Ovary (tissue), 9 donors: ENCODE data around the gene EPHA8. TPM values are rescaled to one million over a fixed set of nuclear protein-coding genes. Genes with fewer than 3 reads are reported as not detected.

Source experiments
- DNase-seq, 5 donors: peaks; one replicate each; pipeline ENCODE4 v3.0.0-alpha.2; 2019 to 2020
- H3K27ac ChIP-seq, 2 donors: fragments of 200-600 bp; one replicate each; pipeline versions ENCODE4 v1.5.1 to v1.8.0; 2019 to 2022
- H3K27me3 ChIP-seq: fragments of 200-600 bp; one replicate; pipeline ENCODE4 v1.8.0; 2022
- H3K36me3 ChIP-seq: fragments of 200-600 bp; sonication (generic); one replicate; pipeline ENCODE4 v1.5.1; 2019
- H3K4me1 ChIP-seq: one replicate; pipeline ENCODE4 v1.8.1; 2013; ENCODE audit warnings: mild to moderate bottlenecking, moderate library complexity; ENCODE audit not compliant: insufficient read depth
- H3K4me3 ChIP-seq: fragments of 200-600 bp; sonication (generic); one replicate; pipeline ENCODE4 v1.5.1; 2017
- H3K9me3 ChIP-seq, 2 donors: fragments of 200-600 bp in 1 of 2; sonication (generic) in 1 of 2; one replicate each; pipeline versions ENCODE4 v1.5.1 to v1.8.1; 2013 to 2019; ENCODE audit warnings: mild to moderate bottlenecking in 1 of 2, moderate library complexity in 1 of 2
- CTCF ChIP-seq, 3 donors: fragments of 450-650 bp in 2 of 3; fragments of 200-600 bp in 1 of 3; IDR thresholded peaks; one replicate each; pipeline versions ENCODE4 v1.5.1 to v1.8.0; 2016 to 2022; ENCODE audit warnings: antibody characterized with exemption in 3 of 3, mild to moderate bottlenecking in 1 of 3
- EP300 ChIP-seq: sonication (generic); formaldehyde crosslinking; IDR thresholded peaks from one replicate; pipeline ENCODE4 v1.6.1; 2017; ENCODE audit warnings: antibody characterized with exemption
- POLR2A ChIP-seq: fragments of 450-650 bp; IDR thresholded peaks from one replicate; pipeline ENCODE4 v1.6.1; 2017; ENCODE audit warnings: antibody characterized with exemption, mild to moderate bottlenecking, moderate library complexity
- WGBS, 3 donors: extraction: QIAGEN DNeasy Blood & Tissue Kit in 1 of 3; methylation state at CpG; one replicate each; pipeline versions ENCODE4 v1.1.5 to v1.1.7; 2013 to 2017; 5-methylcytosine and 5-hydroxymethylcytosine counted together
- intact Hi-C, 4 donors: fragments of 100-400 bp; cut with DNase I; formaldehyde crosslinking; loops; one replicate each; pipeline versions ENCODE4 v1.11.0 to v1.15.1; 2022 to 2023
- polyA plus RNA-seq, 2 donors: library from polyadenylated mRNA; stranded (reverse); fragments of 200-250 nt in 1 of 2; fragments of 350-450 nt in 1 of 2; fragmentation: Illumina TruSeq in 1 of 2; extraction: RNeasy Lipid Tissue Mini Kit (QIAGEN cat#74804) in 1 of 2; gene quantifications; one replicate each; pipeline ENCODE4 v1.2.3, GENCODE V29; 2013 to 2014
- total RNA-seq, 7 donors: library from RNA; depleted of rRNA in 2 of 7; stranded (reverse); fragments of >200 nt in 2 of 7; fragmentation: NEBNext Ultra II Directional in 3 of 7; extraction: Animal tissue kit (Norgen Biotek cat#: 25700) in 3 of 7; gene quantifications; one replicate each; pipeline versions ENCODE4 v1.1.0 to v1.2.4, GENCODE V29; 2016 to 2023
- donor health status: DM: no; HTN: no; CAD: no; lungs with moderate emphysema.
- donor health status: DM: no; HTN: no; CAD: no.
- donor health status: Bipolar disorder and iron deficiency.
- donor health status: DM: yes; HTN: yes; CAD: no.
- donor health status: DM: no; HTN: no; CAD: no.
- donor health status: DM: yes; HTN: yes; CAD: no.

EPHA8 gene
- total and polyA plus RNA-seq, 9 donors = 0.02 TPM; not detected in 8

GRCh38 chr1:22530715-22531114, 32.6 kb upstream of the EPHA8 start:
- no peak for DNase-seq
- 69 to 77% (median 75%) methylated on average over 3 of the region's 3 CpGs for WGBS, 3 donors
- no peaks in the 10 kb centered on the region for H3K9me3 ChIP-seq
- peaks cover 2% of the 10 kb centered on the region for H3K36me3 ChIP-seq
- no peak overlapping the region for H3K4me3 ChIP-seq
- no peaks in the 10 kb centered on the region for H3K27me3 ChIP-seq
- TF ChIP-seq EP300 = no peak
- intact Hi-C loops = no loop called here
- H3K27ac ChIP-seq = peak overlapping the region in 1 of 2 donors; percentile 31
- peaks cover 3% of the 10 kb centered on the region for H3K4me1 ChIP-seq

- WGBS, 3 donors = 40 to 48% (median 46%) methylated on average over 6 of the region's 6 CpGs
- intact Hi-C loops = no loop called here
- Histone ChIP-seq H3K4me3 (no peak overlapping the region), H3K4me1 (peaks cover 3% of the 10 kb centered on the region), H3K27me3 (no peaks in the 10 kb centered on the region), H3K9me3 (no peaks in the 10 kb centered on the region), H3K27ac (peak overlapping the region in 1 of 2 donors; percentile 31), H3K36me3 (peaks cover 2% of the 10 kb centered on the region)
- DNase-seq = no peak
- TF ChIP-seq EP300 = no peak
- TF ChIP-seq POLR2A = no peak
- TF ChIP-seq CTCF (IDR thresholded peaks at IDR 0.05) = no peak
These were observed 32.0 kb upstream of the EPHA8 start for GRCh38 chr1:22531251-22531650.

GRCh38 chr1:22533244-22533895, 29.9 kb upstream of the EPHA8 start:
- TF ChIP-seq POLR2A = no peak
- TF ChIP-seq EP300 = no peak
- TF ChIP-seq CTCF (IDR thresholded peaks at IDR 0.05) = no peak
- intact Hi-C loops = no loop called here
- DNase-seq = no peak
- no peaks in the 10 kb centered on the region for H3K27me3 ChIP-seq
- H3K9me3 ChIP-seq = no peaks in the 10 kb centered on the region
- H3K27ac ChIP-seq = no peak overlapping the region
- peaks cover 3% of the 10 kb centered on the region for H3K4me1 ChIP-seq
- 55 to 67% (median 60%) methylated on average over 11 of the region's 11 CpGs for WGBS, 3 donors
- H3K36me3 ChIP-seq = no peaks in the 10 kb centered on the region
- H3K4me3 ChIP-seq = no peak overlapping the region

- intact Hi-C loops = no loop called here
- H3K4me1 ChIP-seq = peaks cover 3% of the 10 kb centered on the region
- WGBS, 3 donors = 93 to 98% (median 97%) methylated on average over 4 of the region's 4 CpGs
- DNase-seq = no peak
- no peaks in the 10 kb centered on the region for H3K36me3 ChIP-seq
- no peak overlapping the region for H3K4me3 ChIP-seq
- no peak overlapping the region for H3K27ac ChIP-seq
- TF ChIP-seq POLR2A = no peak
- TF ChIP-seq EP300 = no peak
- no peak for TF ChIP-seq CTCF (IDR thresholded peaks at IDR 0.05)
- no peaks in the 10 kb centered on the region for H3K27me3 ChIP-seq
- H3K9me3 ChIP-seq = no peaks in the 10 kb centered on the region
These were observed 28.3 kb upstream of the EPHA8 start for GRCh38 chr1:22534951-22535350.

GRCh38 chr1:22535399-22535798, 27.9 kb upstream of the EPHA8 start:
- WGBS, 3 donors = 89 to 92% (median 90%) methylated on average over 5 to 6 of the region's 6 CpGs
- Histone ChIP-seq H3K36me3 (no peaks in the 10 kb centered on the region), H3K27me3 (no peaks in the 10 kb centered on the region), H3K9me3 (no peaks in the 10 kb centered on the region), H3K4me3 (no peak overlapping the region), H3K27ac (no peak overlapping the region), H3K4me1 (peaks cover 3% of the 10 kb centered on the region)
- intact Hi-C loops = no loop called here
- TF ChIP-seq CTCF (IDR thresholded peaks at IDR 0.05) (no peak), EP300 (no peak), POLR2A (no peak)
- DNase-seq = no peak
